ENCODE data around the gene DIPK1C.
"Not testable (repeated sequence)": the region's sequence is repeated elsewhere in the genome, so short reads cannot be mapped to it uniquely, and the experiment has no call there.

DIPK1C gene

DNA sequence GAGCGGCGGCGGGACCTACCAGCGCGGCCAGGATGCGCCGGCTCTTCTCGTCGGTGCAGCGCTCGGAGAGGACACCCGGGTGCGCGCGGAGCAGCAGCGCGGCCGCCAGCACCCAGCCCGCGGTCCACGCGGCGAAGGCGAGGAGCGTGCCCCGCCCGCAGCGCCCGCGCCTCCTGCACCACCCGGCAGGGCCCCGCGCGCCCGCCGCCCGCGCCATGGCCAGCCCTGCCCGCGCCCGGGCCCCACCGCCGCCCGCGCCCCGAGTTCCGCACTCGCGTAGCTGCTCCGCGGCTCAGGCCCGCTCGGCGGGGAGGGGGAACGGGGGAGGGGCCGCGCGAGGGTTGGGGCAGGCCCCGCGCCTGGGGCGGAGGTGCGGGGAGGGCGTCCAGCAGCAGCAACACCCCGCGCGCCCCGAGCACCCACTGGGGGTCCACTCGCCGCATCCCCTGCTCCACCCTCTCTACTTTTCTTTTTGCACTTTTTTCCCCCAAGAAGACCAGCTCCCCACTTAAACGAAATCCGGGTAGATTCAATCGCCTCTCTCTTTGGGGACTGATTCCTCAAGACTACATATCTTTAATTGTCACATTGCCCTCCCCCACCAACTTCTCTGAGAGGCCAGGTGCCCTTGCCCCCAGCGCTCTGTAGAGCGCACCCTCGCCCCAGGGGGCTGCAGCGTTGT is at the start of gene DIPK1C:
Gene DIPK1C, minus strand, starts transcription at position 266 of the 682 bp plus-strand sequence. Its CDS starts 49 bp downstream, at position 217.
- DNase-seq (ENCODE audit: low spot score), result no peak

DNA sequence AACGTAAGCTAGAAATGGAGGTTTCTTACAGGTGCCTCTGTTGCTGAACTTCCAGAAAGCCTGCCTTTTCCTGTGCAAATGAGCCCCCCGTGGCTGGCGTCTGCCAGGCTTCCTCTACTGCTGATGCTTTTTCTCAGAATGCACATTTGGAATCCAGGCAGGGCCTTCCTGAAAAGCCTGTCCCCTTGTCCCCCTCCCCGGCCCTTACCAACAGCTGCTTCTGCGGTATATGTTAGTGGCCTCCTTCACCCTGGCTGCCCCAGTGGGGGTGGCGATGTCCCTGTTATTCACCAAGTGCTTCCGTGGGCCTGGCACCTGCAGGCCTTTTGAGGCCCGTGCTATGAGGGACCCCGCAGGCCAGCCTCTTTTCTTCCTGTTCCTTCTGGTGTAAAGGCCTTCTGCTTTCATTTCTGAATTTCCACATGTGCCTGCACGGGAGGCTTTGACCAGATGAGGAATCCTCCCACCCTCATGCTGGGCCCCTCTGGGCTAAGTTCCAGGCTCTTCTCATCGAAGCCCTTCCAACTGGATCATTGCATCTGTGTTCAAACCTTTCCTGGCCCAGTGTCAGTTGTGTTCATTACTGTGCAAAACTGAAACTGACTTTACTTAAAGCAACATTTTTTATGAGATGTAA is 49.5 kb upstream of the DIPK1C start:
- DNase-seq (ENCODE audit: low spot score), result no peak

DNA sequence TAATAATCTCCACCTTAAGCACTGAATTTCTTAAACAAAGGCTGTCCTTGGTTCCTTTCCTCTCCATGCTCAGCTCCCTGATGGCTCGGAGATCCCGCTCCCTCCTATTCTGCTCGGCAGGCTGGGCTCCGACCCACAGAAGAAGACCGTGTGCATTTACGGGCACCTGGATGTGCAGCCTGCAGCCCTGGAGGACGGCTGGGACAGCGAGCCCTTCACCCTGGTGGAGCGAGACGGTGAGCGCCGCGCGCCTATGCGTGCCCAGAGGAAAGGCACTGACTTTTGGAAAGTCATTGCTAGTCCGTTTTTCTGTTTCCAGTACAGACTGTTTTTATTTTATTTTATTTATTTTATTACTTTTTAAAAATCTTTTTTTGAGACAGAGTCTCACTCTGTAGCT is 48.7 kb upstream of the DIPK1C start:
- DNase-seq (ENCODE audit: low spot score), result no peak

DNA sequence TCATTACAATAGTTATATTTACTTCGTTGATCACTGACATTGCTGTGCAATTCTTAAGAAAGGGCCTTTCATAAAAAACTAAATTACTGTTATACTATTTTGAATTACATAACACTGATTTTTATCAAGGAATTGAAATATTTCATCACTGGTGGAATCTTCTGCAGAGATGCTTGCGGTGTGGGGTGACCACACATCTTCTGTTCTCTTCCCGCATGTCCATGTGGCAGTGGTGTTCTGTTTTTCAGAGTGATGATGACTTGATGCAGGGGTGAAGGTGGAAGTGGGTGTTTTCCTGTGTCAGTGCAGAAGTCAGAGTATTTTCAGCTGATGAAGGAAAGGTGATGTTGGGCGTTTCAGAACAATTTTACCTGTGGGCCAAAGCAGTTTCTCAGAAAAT is 46.0 kb upstream of the DIPK1C start:
- DNase-seq (ENCODE audit: low spot score), result no peak

DNA sequence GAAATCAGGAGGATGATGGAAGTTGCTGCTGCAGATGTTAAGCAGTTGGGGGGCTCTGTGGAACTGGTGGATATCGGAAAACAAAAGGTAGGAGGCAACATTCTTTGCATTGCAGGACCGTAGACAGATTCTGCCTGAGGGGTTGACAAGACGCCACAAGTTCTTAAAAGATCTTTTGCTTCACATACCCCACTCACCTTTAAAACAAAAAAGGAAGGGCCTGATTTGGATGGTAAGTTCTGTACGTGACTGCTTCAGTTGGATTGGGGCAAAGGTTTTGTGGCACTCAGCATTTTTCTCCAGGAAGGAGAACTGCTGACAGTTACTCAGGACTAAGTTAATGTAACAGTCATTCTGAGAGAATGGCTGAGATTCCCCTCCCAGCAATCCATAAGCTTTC is 44.3 kb upstream of the DIPK1C start:
- no peak for DNase-seq (ENCODE audit: low spot score)

DNA sequence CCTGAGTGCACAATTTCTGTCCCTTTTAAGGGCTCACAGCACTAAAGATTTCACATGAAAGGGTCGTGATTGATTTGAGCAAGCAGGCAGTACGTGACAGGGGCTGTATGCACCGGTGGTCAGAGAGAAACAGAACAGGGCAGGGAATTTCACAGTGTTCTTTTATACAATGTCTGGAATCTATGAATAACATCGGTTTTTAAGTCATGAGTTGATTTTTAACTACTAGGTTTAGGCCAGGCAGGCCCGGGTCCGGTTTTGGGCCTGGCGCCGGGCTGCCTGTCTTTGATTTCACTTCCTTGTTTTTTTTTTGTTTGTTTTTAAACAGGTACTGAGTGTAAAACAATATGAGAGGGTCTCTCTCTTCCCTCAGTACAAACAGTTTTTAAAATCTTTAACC is 43.7 kb upstream of the DIPK1C start:
- DNase-seq (ENCODE audit: low spot score), result not testable (repeated sequence)

DNA sequence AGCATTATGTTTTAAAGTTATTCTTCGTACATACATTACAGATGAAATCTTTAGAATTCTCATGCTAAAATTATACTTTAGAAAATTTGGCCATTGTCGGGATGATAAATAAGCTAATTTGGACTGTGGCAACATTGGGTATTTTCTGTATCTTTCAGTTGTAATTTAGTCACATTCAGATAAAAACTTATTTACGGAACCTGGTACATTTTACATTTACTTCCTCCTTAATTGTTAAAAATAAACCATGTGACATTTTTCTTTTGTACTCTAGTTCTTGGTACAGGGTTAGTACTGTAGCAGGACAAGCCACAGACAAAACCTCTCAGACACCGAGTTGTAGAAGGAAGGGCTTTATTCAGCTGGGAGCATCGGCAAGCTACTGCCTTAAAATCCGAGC is 43.3 kb upstream of the DIPK1C start:
- no peak for DNase-seq (ENCODE audit: low spot score)

DNA sequence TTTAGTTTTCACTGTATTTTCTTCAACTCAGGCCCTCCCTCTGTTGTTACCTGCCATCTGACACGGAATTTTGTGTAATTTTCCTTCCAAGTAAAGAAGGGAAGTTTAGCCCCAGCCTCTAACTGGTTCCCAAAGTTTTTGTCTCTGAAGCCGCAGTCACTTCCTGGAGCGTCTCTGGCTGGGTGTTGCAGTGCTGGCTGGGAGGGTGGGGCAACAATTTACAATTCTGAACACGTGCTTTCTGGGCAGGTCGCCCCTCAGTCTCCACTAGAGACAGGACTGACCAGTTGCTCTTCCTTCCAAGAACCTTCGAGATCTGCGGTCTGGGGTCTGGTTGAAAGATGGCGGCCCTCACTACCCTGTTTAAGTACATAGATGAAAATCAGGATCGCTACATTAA is 42.5 kb upstream of the DIPK1C start:
- no peak for DNase-seq (ENCODE audit: low spot score)

DNA sequence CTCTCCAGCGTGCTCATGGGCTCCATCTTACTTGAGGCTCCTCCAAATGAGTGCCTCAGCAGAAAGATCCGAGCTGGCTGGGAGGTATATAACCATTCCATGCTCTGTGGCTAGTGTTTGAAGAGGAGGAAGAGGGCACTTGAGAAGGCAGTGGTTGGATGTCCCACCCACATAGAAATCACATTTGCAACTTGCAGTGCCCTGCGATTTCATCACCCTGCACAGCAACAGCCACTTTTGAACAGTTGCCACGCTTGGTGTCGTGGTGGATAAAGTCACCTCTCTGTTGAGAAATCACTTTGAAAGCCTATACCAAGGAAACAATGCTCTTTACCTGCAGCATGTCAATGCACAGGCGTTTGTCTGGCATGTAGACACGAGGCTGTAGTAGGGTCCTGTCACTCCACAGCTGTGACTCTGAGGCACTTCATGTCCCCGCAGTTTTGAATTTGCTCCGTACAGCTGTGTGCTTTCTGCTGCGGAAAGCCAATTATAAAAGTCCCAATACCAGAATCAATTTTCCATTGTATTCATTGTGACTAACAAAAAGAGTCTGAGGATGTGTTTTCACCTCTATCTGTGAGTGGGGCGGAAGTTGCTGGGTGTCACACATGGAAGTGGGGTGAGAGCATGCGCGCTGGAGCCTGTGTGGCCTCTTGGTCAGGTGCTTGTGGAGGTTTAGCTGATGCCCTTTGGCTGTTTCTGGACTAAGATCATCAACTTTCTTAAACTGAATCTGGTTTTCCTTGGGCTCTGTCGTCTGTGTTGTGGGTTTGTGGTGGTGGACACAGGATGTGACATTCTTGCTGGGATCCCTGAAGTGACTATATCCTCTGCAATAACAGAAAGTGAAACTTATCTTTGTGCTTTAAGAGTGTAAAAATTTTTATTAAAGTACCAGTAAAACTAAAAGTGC is 41.9 kb upstream of the DIPK1C start:
- DNase-seq (ENCODE audit: low spot score), result no peak

DNA sequence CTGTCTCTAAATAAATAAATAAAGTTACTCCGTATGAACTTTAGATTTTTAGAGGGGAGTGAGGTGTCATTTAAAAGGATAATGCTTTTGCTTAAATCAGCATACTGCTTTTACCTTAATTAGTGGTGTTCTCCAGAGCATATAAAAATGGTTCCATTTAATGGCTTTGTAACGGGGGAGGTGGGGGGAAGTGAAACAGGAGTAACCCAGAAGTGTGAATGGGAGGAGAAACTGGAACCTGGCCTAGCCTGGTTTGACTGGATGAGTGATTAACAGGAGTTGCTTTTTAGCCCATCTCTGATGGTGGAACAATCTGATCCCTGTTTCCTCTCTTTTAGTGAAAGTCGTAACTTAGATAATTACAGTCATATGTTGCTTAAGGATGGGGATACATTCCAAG is 40.7 kb upstream of the DIPK1C start:
- no peak for DNase-seq (ENCODE audit: low spot score)

DNA sequence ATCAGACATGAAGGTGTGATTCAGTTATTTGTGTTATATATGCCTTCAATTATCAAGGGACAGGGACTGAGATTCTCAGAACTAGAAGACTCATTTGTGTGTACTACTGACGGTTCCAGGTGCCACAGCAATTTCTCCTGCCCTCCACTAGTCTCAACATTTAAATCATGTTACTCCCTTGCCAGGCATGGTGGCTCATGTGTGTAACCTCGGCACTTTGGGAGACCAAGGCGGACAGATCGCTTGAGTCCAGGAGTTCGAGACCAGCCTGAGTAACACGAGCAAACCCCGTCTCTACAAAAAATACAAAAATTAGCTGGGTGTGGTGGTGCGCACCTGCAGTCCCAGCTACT is 40.2 kb upstream of the DIPK1C start:
- DNase-seq (ENCODE audit: low spot score), result no peak

DNA sequence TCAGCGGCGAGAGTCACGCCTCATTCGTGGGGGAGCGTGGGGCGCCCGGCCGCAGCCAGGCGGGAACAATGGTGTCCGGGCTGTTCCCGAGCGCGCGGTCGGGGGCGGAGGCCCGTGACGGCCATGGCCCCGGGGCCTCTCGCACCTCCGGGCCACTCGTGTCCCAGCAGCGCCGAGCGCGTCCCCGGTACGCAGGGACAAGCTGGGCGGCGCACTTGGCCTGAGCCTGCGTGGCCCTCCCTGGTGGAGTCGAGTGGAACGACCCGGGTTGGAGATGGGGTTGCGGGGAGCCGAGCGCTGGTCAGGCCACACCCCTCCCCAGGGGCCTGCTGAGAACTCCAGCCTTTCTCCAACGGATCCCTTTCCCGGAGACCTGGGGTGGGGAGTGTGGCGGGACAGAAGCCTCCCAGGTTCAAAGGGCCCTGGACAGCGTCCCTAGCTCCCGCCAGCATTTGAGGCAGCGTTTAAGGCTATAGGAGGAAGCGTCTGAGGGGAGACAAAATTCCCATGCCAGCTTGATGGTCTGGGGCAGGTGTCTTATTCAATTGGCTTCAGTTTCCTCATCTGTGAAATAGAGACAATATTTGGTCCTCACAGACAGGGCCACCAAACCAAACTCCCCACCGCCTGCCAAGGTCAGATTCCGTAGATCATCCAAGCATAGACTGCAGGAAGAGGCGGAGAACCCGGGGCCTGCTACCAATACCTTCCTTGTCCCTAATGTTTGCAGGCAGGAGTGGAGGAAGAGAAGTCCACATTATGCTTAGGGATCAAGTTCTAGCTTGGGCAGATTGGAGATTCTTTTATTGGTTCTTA is 39.6 kb upstream of the DIPK1C start:
- peak; percentile 80 for DNase-seq (ENCODE audit: low spot score)

DNA sequence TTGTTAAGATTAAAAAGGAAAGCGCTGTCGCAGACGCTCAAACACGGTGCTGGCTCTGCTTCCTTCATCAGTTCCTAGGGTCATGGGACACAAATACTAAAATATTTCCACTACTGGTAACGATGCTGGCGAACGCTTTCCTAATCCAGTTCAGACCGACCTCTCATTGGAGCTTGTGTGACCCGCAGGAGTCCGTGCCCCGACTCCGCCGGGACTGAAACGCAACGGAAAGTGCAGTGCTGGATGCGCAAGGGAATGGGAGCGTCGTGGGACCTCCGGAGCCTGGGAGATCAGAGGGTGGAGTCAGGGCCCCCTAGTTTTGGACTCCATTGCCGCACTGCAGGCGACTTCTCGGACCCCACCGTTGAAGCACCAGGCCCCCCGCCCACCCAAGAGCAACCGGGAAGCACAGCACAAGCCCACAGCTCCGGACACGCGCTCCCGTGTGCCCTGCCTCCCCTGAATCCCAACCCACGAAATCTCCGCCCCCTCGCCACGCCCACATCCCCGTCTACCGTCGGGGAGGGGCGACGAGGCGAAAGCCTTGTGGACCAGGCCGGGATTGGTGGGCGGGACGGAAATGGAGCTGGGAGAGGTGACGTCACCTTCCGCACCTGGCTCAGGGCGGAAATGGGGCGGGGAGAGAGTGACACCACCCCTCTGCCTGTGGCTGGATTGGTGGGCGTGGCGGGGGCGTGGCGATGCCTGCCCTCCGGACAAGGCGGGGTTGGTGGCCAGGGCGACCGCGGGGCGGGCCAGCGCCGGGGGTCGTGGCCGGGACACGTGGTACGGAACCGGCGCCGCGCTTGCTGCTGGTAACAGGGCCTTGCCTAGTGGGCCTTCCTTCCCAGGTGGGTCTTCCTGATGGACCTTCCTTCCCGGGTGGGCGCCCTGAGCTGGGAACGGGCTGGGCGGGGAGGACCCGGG is 38.7 kb upstream of the DIPK1C start, which contains the start of gene CNDP2:
Gene CNDP2, plus strand, starts transcription at position 783 of the 927 bp plus-strand sequence. CDS start 3,611 bp downstream, outside the sequence.
- peak; percentile 99 for DNase-seq (ENCODE audit: low spot score)

DNA sequence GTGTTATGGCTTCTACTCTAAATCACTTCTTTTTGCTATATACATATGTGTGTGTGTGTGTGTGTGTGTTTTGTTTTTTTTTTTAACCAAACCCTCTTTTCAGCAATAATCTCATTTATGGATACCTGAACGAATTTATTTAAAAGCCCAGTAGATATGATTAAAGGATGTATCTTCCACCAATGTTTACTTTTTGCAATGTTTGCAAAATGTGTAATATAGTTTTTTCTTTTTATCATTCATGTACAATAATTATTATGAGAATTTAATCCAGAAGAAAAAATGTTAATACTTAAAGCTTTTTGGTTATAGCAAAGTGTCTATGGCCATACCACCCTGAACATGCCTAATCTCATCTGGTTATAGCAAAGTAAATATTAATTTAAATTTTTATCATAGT is 37.4 kb upstream of the DIPK1C start:
- DNase-seq (ENCODE audit: low spot score), result no peak

DNA sequence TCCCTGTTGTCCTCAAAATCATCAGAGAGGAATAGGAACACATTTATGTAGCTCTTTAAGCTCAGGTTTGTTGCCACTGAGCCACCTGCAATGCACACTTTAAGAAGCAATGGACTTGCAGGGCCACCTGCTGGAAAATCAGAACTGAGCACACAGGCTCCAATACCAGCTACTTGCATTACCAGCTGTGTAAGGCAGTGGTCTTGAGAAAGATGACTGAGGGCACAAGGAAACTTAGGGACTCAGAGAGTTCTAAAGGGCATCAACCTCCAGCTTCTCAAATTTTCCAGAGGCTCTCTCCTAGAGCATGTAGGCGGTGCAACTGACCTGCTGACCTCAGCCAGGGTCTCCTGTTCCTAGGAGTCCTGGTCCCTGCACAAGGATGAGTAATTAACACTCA is 36.6 kb upstream of the DIPK1C start:
- DNase-seq (ENCODE audit: low spot score), result no peak

DNA sequence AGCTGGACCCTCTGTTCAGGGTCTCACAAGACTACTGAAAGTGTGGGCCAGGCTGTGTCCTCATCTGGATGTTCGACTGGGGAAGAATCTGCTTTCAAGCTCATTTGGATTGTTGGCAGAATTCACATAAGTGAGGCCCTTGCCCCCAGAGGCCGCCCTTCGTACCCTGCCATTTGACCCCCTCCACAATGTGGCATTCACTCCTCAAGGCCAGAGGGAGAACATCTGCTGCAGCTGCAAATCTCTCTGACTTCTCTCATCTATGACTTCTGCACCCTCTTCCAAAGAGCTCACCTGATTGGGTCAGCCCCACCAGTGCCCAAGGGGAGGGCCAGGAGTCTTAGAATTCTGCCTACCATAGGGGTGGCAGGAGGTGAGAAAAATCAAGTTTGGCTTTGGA is 35.2 kb upstream of the DIPK1C start:
- DNase-seq (ENCODE audit: low spot score), result no peak

DNA sequence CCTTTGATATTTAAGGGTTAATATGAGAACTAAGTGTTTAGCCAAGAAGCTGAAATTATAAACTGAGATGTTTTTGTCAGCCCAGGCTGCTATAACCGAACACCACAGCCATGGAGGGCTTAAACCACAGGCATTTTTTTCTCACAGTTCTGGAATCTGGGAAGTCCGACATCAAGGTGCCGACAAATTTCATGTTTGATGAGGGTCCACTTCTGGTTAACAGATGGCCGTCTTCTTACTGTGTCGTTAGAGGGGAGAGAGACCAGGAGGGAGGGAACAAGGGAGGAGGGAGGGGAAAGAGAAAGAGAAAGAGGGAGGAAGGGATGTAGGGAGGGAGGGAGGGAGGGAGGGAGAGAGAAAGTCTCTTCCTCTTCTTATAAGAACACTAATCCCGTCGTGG is 32.6 kb upstream of the DIPK1C start:
- no peak for DNase-seq (ENCODE audit: low spot score)

DNA sequence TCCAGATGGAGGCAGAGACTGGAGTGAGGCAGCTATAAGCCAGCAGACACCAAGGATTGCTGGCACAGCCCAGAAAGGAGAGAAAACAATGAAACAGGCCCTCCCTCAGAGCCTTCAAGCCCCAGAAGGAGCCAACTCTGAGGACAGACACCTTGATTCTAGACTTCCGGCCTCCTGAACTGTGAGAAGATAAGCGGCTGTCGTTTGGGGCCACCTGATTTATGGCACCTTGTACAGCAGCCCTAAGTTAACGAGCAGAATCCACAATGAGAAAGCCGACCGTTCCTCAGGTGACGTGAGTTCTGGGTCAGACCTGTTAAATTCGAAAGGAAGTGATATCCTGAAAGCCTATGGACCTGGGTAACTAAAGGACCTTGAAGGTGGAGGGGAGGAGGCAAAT is 31.8 kb upstream of the DIPK1C start:
- no peak for DNase-seq (ENCODE audit: low spot score)

DNA sequence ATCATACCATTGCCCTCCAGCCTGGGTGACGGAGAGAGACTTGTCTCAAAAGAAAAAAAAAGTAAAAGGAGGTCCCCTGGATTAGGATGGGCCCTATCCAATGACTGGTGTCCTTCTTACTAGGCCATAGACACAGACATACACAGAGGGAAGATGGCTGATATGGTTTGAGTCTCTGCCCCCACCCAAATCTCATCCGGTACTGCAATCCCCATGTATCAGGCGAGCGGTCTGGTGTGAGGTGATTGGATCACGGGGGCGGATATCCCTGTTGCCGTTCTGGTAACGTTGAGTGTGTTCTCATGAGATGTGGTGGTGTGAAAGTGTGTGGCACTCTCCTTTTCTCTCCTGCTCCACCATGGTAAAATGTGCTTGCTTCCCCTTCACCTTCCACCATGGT is 31.2 kb upstream of the DIPK1C start:
- DNase-seq (ENCODE audit: low spot score), result no peak

DNA sequence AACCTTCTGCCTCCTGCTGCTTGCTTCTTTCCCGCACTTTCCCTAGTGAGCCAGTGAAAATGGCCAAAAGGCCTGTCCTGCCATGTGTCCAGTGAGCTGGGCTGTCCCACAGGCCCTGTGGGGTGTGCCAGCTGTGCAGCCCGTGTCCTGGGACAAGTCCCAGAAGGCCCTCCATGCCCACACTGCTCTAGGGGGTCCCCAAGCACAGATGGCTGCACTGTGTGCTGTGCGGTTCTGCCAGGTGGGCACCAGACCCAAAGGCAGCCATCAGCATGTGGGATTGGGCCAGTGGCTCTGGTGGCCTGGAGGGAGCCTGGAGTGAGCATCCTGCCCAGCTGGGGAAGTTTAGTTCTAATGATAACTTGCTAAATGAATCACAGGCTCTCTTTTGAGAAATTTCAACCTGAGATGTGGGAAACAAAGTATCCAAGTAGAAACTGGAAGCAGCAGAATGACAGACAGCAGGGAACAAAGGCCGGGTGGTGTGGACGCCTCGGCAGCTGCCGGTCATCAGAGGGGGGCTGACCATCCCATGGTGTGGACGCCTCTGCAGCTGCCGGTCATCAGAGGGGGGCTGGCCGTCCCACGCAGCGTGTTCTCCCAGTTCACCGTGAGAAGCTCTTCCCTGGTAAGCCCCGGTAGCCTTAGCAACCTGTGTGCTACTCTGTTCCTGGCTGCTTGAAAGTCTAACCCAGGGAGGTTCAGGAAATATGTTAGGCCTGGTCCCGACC is 29.2 kb upstream of the DIPK1C start:
- DNase-seq (ENCODE audit: low spot score), result no peak
